ENCODE measurements around the gene F8. TPM values are rescaled to one million over a fixed set of nuclear protein-coding genes. Genes with fewer than 3 reads are reported as not detected.

F8 gene
- total RNA-seq, 2 donors from 2014 or later: 5.5 to 6.0 TPM

DNA sequence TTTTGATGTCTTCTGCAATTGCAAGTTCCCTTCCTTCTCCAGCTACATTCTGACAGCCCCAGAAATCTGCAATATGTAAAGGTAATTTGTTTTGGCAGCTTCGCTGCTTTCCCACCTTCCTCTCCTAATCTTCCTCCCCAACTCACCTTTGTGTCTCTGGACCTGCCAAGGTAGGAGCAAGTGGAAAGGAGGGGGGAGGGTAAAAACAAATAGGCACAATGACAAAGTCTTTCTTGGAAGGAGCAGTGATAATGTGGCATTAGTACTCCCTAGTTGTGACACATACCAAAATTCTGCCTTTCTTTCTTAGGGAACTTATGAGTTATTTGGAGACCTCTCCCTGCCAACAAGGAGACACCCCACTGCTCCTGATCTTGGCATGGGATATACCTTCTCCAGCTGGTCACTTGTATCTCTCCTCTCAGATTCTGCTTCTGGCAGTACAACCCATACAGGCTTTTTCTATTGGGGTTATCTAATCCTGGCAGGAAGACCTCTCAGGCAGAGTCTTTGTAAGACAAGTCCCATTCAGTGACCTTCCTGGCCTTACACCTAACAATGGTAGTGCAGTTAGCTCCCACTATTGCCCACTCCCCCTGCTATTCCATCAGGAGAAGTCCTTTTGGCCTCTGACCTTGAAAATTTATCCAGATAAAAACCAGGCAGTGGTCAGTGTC lies 24.2 kb downstream of the F8 start:
- H3K4me3 Mint-ChIP-seq: no peak overlapping the region
- Histone ChIP-seq H3K4me1 (ENCODE audit: control insufficient read depth, insufficient read depth, low read length) (peaks cover 4% of the 10 kb centered on the region), H3K36me3 (ENCODE audit: control insufficient read depth, insufficient read depth, low read length) (no peaks in the 10 kb centered on the region), H3K9ac (ENCODE audit: extremely low read depth, low read length, poor library complexity, severe bottlenecking) (no peak overlapping the region), H3K27ac (ENCODE audit: low read depth, low read length) (no peak overlapping the region), H3K9me3 (ENCODE audit: control insufficient read depth, low read length) (no peaks in the 10 kb centered on the region), H3K4me3 (ENCODE audit: low read length) (no peak overlapping the region), H3K27me3 (ENCODE audit: control insufficient read depth, insufficient read depth, low read length, poor library complexity, severe bottlenecking) (no peaks in the 10 kb centered on the region)
- H3K36me3 Mint-ChIP-seq (ENCODE audit: low read depth): no peaks in the 10 kb centered on the region
- peaks cover 57% of the 10 kb centered on the region for H3K9me3 Mint-ChIP-seq
- TF ChIP-seq CTCF (conservative IDR thresholded peaks at IDR 0.05): no peak
- H3K27me3 Mint-ChIP-seq (ENCODE audit: insufficient read depth): no peaks in the 10 kb centered on the region
- H3K4me1 Mint-ChIP-seq: peaks cover 6% of the 10 kb centered on the region
- no CpG with 5 or more reads among the region's 1 CpG for WGBS, 2 experiments (ENCODE audit: insufficient coverage in 1 of 2, insufficient read length in 1 of 2)
- DNase-seq: no peak
- H3K27ac Mint-ChIP-seq: peak overlapping the region; percentile 9

- peaks cover 31% of the 10 kb centered on the region for H3K9me3 Mint-ChIP-seq
- H3K27me3 ChIP-seq (ENCODE audit: control insufficient read depth, insufficient read depth, low read length, poor library complexity, severe bottlenecking): no peaks in the 10 kb centered on the region
- no peak overlapping the region for H3K4me3 Mint-ChIP-seq
- no peak for DNase-seq
- H3K27ac Mint-ChIP-seq: no peak overlapping the region
- H3K36me3 ChIP-seq (ENCODE audit: control insufficient read depth, insufficient read depth, low read length): no peaks in the 10 kb centered on the region
- H3K36me3 Mint-ChIP-seq (ENCODE audit: low read depth): peaks cover 2% of the 10 kb centered on the region
- no peaks in the 10 kb centered on the region for H3K27me3 Mint-ChIP-seq (ENCODE audit: insufficient read depth)
- H3K4me3 ChIP-seq (ENCODE audit: low read length): no peak overlapping the region
- TF ChIP-seq CTCF (conservative IDR thresholded peaks at IDR 0.05): no peak
- 100% methylated on average over 1 of the region's 1 CpG; no CpG with 5 or more reads in 1 of the 2 experiments for WGBS, 2 experiments (ENCODE audit: insufficient coverage in 1 of 2, insufficient read length in 1 of 2)
- H3K4me1 Mint-ChIP-seq: peaks cover 13% of the 10 kb centered on the region
- H3K9me3 ChIP-seq (ENCODE audit: control insufficient read depth, low read length): no peaks in the 10 kb centered on the region
- H3K27ac ChIP-seq (ENCODE audit: low read depth, low read length): no peak overlapping the region
- no peak overlapping the region for H3K9ac ChIP-seq (ENCODE audit: extremely low read depth, low read length, poor library complexity, severe bottlenecking)
- no peaks in the 10 kb centered on the region for H3K4me1 ChIP-seq (ENCODE audit: control insufficient read depth, insufficient read depth, low read length)
Observed at GRCh38 chrX:154991476-154991875, 31.0 kb downstream of the F8 start.

- Mint-ChIP-seq H3K4me3 (no peak overlapping the region), H3K9me3 (peaks cover 27% of the 10 kb centered on the region)
- no CpG with 5 or more reads among the region's 3 CpGs for whole genome bisulfite sequencing, 2 experiments (ENCODE audit: insufficient coverage in 1 of 2, insufficient read length in 1 of 2)
Observed at GRCh38 chrX:154991039-154991438, 31.5 kb downstream of the F8 start.

More at GRCh38 chrX:154991039-154991438, 31.5 kb downstream of the F8 start:
- H3K9me3 ChIP-seq (ENCODE audit: control insufficient read depth, low read length): no peaks in the 10 kb centered on the region
- H3K27ac ChIP-seq (ENCODE audit: low read depth, low read length): no peak overlapping the region
- no peak overlapping the region for H3K9ac ChIP-seq (ENCODE audit: extremely low read depth, low read length, poor library complexity, severe bottlenecking)
- H3K27me3 Mint-ChIP-seq (ENCODE audit: insufficient read depth): no peaks in the 10 kb centered on the region
- no peak overlapping the region for H3K4me3 ChIP-seq (ENCODE audit: low read length)
- H3K36me3 Mint-ChIP-seq (ENCODE audit: low read depth): peaks cover 2% of the 10 kb centered on the region
- TF ChIP-seq CTCF (conservative IDR thresholded peaks at IDR 0.05): no peak
- no peaks in the 10 kb centered on the region for H3K4me1 ChIP-seq (ENCODE audit: control insufficient read depth, insufficient read depth, low read length)
- H3K27me3 ChIP-seq (ENCODE audit: control insufficient read depth, insufficient read depth, low read length, poor library complexity, severe bottlenecking): no peaks in the 10 kb centered on the region
- no peaks in the 10 kb centered on the region for H3K36me3 ChIP-seq (ENCODE audit: control insufficient read depth, insufficient read depth, low read length)
- no peak overlapping the region for H3K27ac Mint-ChIP-seq
- peaks cover 13% of the 10 kb centered on the region for H3K4me1 Mint-ChIP-seq
- no peak for DNase-seq
